ENCODE measurements around the gene BCDIN3D.

DNA sequence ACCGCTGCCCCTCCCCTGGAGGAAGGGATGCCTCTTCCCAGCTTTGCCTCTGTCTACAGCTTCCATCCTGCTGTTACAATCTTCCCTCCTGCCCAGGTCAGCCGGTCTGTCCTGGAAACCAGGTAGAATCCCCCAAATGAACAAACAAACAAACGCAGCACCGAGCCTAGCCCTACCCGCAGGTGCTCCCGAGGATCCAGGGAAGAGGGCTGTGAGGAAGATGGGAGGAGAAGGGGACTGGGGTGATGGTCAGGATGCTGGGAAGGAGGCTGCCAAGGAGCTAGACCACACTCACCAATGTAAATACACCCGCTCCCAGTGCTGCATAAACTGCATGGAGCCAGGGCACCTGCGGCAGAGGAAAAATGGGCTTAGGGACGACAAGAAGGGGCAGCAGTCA lies 44.2 kb upstream of the BCDIN3D start:
- no peak for TF ChIP-seq CTCF (IDR thresholded peaks at IDR 0.05)
- no peak for TF ChIP-seq POLR2A (IDR thresholded peaks at IDR 0.05)
